GF-D8 (cell line): ENCODE results near the gene ARHGAP42.
A peak's percentile ranks its signal among the peaks of the same experiment; 100 is the strongest.

Source experiments
- DNase-seq: peaks from one replicate; lab custom pipeline; 2025; lab: John Stamatoyannopoulos, UW

The ARHGAP42 gene

DNA sequence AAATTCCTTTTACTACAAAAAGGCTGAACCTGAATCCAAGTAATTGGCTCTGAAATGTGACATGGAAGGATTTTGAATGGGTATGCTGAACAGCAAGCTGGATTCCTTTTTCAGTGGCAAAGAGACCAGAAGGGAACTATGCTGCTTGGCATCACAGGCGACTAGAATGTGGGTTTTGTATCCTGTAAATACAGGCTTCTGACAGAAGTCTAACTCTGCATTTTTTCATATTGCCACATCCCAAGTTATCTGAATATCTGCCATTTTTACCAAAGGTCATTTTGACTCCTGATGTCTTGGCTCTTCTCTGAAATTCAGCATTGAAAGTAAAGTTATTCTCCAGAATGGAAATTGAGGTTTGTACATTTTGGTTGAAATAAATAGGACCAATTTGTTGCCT, 145.7 kb downstream of the ARHGAP42 start:
- no peak for DNase-seq

GRCh38 chr11:100833276-100833675, 146.2 kb downstream of the ARHGAP42 start:
- DNase-seq, result no peak

DNA sequence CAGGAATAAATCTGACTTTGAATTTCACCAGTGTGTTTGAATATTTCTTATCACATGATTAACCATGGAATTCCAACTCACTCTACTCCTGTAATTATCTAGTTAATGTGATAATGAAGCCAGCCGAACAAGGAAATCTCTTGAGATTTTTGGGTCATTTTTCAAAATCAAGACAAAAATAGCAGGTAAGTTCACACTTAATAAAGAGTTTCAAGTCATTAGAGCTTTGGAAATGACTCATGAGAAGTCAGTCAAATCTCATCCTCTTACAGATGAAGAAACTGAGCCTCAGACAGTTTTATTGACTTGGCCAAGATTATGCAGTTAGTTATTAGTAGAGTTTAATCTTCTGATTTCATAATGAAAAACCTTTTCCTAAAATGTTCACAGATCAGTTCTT, 148.8 kb downstream of the ARHGAP42 start:
- no peak for DNase-seq

GRCh38 chr11:100837311-100837710, 150.2 kb downstream of the ARHGAP42 start:
- no peak for DNase-seq

GRCh38 chr11:100841711-100842407, 154.8 kb downstream of the ARHGAP42 start:
- DNase-seq, result no peak

DNA sequence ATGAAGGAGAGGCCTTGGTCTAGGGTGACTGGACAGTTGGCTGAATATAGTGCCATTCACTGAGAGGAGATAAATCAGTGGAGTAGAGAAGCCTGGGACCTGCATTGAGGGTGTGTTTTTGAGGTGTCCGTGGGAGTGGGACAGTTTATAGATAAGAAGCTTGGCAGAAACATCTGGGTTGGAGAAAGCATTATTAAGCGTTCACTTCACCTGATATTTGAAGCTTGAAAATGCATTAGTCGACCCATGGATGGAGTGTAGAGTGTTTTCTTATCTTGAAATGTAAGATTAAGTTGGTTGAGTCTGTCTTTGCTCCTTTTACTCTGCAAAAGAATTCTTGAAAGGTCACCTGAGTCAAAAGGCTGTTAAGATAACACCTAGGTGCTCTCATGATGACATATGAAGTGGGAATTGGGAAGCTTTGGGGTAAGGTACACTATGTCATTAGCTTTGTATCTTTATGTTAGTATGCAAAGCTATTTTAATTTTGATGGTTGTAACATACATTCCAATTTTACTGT, 160.7 kb downstream of the ARHGAP42 start:
- no peak for DNase-seq

DNA sequence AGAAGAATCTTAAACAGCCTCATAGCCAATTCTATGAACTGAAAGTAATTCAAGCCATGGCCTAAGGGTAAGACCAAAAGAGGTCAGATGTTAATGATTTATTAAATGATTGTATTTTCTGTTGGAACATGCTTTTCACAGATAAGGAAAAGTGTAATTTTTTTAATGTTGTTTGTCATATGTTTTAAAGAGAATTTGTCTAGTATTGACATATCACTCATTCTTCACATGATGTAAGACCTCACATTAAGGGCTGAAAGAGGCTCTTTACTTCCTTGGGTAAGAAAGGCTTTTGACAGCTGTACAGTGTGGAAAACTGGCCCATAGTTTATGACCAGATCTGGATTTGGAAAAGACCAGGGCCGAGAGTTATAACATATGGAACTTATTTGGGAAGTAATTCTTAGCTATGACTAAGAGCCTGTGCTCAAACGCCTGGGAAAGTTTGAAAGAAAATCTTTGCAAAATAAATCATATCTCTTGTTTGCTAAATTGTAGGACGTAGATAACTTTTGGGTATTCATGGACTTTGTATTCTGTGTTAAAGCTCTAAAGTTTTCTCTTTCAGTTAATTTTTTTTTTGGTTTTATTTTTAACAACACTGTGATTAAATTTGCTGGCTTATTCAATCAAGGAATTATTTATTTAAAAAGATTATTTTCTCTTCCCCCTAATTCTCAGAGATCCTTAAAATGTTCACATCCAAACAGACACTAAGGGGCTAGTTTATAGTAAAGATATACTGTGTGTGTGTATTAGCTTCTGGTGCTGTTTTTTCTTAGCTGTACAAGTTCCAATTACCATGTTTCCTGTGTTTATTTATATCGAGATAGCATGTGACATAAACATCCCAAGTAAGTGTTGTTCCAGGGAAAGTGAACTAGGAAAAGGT, 162.2 kb downstream of the ARHGAP42 start:
- DNase-seq, result no peak

DNA sequence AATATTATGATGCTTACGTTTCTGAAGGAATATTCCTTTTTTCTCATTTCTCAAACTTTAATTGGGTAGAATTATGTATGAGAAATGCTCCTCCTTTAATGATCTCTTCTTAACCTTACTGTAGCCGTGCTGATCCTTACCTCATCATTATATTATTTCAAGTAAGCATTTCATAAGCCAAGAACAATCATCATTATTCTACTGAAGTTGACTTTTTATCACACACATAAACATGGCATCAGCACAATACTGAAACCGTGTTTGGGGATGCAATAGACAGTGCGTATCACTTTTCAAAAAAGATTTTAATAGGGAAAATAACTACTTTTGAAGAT, 162.8 kb downstream of the ARHGAP42 start:
- DNase-seq, result no peak

- no peak for DNase-seq
Measured at GRCh38 chr11:100851147-100851546, 164.1 kb downstream of the ARHGAP42 start.

GRCh38 chr11:100851584-100852152, 164.6 kb downstream of the ARHGAP42 start:
- DNase-seq, result no peak

GRCh38 chr11:100855466-100856067, 168.5 kb downstream of the ARHGAP42 start:
- peak; percentile 4 for DNase-seq

DNA sequence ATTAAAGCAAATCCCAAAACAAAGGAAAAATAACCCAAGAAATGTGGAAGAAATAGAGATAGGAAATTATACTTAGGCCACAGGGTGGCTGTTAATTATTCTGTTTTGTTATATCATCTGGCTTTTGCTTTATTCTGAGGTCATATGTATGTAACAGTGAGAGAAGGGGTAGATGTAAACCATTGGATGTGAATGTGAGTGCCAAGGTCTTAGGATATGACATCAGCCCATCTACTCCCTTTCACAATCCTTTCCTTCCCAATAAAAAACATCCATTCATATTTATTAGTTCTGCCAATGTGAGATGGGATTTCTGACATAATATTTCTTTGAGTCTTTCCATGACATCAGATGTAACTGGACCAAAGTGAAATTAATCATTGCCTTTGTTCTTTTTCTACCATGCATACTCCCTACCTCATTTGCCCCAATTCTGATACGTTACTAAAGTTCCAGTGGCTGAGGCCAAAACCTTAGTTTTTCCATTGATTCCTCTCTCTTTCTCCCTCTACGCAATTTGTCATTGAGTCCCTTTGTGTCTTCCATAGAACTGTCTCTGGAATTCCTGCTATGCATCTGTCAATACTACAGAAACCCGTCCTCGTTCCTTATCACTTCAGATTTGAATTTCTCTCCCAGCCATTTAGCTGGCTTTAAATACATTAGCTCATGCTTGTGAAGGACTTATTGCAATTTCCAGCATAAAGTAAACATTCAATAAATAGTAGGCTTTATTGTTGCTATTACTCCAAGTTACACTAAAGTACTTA, 170.3 kb downstream of the ARHGAP42 start:
- no peak for DNase-seq

- DNase-seq, result no peak
Measured at GRCh38 chr11:100860318-100861155, 173.4 kb downstream of the ARHGAP42 start.

GRCh38 chr11:100861212-100861611, 174.1 kb downstream of the ARHGAP42 start:
- no peak for DNase-seq

DNA sequence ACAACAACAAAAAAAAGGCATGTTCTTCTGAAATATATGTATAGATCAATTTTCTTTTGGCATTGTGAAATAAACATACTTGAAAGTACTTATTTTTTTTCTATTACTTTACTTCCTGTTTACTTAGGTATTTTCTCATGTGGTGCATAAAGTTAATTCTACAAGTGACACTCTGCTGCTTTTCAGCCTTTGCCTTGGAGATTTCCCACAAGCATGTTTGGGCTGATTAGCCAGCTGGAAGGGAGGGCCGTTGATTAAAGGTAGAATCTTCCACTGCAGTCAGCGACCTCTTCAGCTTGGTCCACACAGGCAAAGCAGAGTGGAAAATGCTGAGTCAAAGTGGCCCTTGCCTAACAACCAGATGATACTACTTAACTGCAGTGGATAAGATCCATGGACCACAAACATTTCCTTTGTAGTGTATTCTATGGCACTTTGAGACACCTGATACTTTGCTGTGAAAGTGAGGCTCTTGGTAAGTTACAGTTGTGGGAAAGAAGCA, 176.0 kb downstream of the ARHGAP42 start:
- DNase-seq, result peak; percentile 44

DNA sequence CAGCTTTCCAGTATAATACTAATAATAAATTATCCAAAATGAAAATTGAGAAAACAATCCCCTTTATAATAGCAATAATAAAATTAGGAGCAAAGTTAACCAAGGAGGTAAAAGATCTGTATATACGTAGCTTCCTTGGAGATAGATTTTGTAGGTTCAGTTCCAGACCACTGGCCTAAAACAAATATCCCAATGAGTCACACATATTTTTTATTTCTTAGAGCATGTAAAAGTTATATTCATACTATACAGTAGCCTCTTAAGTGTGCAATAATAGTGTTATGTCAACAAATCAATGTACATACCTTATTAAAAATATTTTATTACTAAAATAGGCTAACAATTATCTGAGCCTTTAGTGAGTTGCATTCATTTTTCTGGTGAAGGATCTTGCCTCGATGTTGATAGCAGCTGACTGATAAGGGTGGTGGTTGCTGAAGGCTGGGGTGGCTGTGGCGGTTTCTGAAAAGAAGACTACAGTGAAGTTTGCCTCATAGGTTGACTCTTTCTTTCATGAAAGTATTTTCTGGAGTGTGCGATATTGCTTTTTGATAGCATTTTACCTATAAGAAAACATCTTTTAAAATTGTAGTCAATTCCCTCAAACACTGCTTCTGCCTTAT, 178.5 kb downstream of the ARHGAP42 start:
- DNase-seq, result no peak

- no peak for DNase-seq
Measured at GRCh38 chr11:100866453-100866852, 179.4 kb downstream of the ARHGAP42 start.

- DNase-seq, result no peak
Measured at GRCh38 chr11:100867606-100868005, 180.5 kb downstream of the ARHGAP42 start.

- DNase-seq, result no peak
Measured at GRCh38 chr11:100869328-100869727, 182.2 kb downstream of the ARHGAP42 start.

DNA sequence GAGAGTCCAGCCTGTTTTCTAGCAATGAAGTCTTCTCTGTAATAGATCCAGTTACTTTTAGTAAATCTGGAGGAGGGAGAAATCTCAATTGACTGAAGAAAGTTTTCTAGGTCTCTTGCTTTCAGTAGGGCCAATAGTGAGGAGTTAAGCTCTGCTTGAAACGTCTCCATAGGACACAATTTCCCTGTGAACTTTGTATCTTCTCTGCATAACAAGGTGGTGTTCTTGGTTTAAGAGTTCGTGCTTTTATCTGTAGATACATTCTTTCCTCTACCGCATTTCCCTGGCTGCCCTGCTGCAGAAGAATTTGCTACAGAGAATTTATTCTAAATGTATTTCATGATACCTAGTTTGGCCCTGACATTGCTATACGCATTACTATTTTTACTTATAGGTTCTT, 183.1 kb downstream of the ARHGAP42 start:
- DNase-seq, result no peak
